A549 (cell line): ENCODE measurements around the gene CCDC137.

Experiments used
- BCL3 ChIP-seq: fragments of >200 bp; sonication (Bioruptor Twin); formaldehyde crosslinking; IDR thresholded peaks from 3 replicates; pipeline ENCODE4 v1.6.1; 2016
- BHLHE40 ChIP-seq: IDR thresholded peaks from 2 replicates; pipeline ENCODE4 v1.6.1; 2012; ENCODE audit warnings: low read depth, low read length, inconsistent platforms
- CBX8 ChIP-seq: fragments of 200-600 bp; sonication (generic); IDR thresholded peaks from 2 replicates; pipeline ENCODE4 v1.6.1; 2016
- CEBPB ChIP-seq, 2 experiments: fragments of >200 bp in 1 of 2; sonication (Bioruptor Twin) in 1 of 2; formaldehyde crosslinking in 1 of 2; IDR thresholded peaks; 2 replicates each; pipeline ENCODE4 v1.6.1; 2012 to 2016
- EP300 ChIP-seq, 2 experiments: fragments of >200 bp; sonication (Bioruptor Twin); formaldehyde crosslinking; IDR thresholded peaks; 2 replicates in 1 of 2; 3 replicates in 1 of 2; pipeline ENCODE4 v1.6.1; 2016 to 2017
- JUN ChIP-seq, 2 experiments: fragments of >200 bp; sonication (Bioruptor Twin); formaldehyde crosslinking; IDR thresholded peaks; 2 replicates in 1 of 2; 3 replicates in 1 of 2; pipeline ENCODE4 v1.6.1; 2016 to 2017
- KDM1A ChIP-seq: fragments of 200-600 bp; sonication (generic); IDR thresholded peaks from 2 replicates; pipeline ENCODE4 v1.6.1; 2016; ENCODE audit warnings: low read depth, mild to moderate bottlenecking
- MAZ ChIP-seq: fragments of 150-350 bp; IDR thresholded peaks from 2 replicates; pipeline ENCODE4 v1.6.1; 2014; ENCODE audit warnings: antibody characterized with exemption, low read depth, low read length, borderline replicate concordance
- POLR2A ChIP-seq: IDR thresholded peaks from 2 replicates; pipeline ENCODE4 v1.6.1; 2012; ENCODE audit warnings: mild to moderate bottlenecking, low read length
- REST ChIP-seq: fragments of 200-600 bp; sonication (generic); IDR thresholded peaks from 2 replicates; pipeline ENCODE4 v1.6.1; 2016; ENCODE audit warnings: antibody characterized with exemption, mild to moderate bottlenecking, moderate library complexity
- SREBF2 ChIP-seq: fragments of 450-650 bp; IDR thresholded peaks from 2 replicates; pipeline ENCODE4 v1.6.1; 2014; ENCODE audit warnings: mild to moderate bottlenecking, moderate library complexity
- ZNF302 ChIP-seq: fragments of 250-450 bp; sonication (Bioruptor Pico); IDR thresholded peaks from 2 replicates; pipeline ENCODE4 v1.9.0; 2021; ENCODE audit warnings: inconsistent platforms, mild to moderate bottlenecking, moderate library complexity
- TF ChIP-seq, protein P1 (sequence below): fragments of >200 bp; sonication (Bioruptor Twin); formaldehyde crosslinking; IDR thresholded peaks from 3 replicates; pipeline ENCODE4 v1.5.1; 2016
- TF ChIP-seq, protein P2 (sequence below): IDR thresholded peaks from 2 replicates; pipeline ENCODE4 v1.6.1; 2012

DNA sequence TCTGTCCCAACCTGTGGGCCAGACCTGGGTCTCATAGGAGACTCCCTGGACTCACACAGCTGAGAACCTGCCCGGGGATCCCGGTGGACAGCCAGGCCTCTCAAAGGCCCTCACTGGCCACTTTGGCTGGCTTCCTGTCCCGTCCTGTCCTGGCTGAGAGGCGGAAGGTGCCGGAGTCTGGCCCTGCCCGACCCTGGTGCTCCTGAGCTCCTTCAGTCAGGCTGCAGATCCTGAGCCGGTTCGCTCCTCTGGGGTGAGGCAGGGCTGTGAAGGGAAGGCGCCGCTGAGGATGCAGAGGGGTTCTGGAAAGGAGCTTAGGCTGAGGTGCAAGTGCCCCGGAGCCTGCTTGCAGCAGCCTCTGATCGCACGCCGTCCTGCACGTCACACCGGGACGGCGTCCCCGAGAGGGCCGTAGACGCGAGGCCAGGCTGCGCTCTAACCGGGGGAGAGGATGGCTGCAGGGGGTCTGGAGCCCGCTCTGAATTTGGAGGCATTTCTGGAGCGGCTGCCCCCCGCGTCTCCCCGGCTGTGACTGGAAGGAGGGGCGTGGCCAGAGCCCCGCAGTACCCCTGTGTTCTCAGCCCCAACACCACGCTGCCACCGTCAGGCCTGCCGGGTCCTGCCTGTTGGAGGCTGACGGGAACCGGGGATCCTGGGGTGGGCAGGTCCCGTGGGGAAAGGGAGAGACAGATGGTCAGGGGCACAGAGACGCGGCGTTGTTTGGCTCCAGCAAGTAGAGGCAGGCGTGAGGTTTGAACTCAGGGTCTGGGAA, 21.4 kb downstream of the CCDC137 start:
- TF ChIP-seq ZNF302 (CRISPR knock-in tag), result no peak
- no peak for TF ChIP-seq POLR2A
- TF ChIP-seq CEBPB (IDR thresholded peaks at IDR 0.05), result no peak
- TF ChIP-seq, protein P1, sequence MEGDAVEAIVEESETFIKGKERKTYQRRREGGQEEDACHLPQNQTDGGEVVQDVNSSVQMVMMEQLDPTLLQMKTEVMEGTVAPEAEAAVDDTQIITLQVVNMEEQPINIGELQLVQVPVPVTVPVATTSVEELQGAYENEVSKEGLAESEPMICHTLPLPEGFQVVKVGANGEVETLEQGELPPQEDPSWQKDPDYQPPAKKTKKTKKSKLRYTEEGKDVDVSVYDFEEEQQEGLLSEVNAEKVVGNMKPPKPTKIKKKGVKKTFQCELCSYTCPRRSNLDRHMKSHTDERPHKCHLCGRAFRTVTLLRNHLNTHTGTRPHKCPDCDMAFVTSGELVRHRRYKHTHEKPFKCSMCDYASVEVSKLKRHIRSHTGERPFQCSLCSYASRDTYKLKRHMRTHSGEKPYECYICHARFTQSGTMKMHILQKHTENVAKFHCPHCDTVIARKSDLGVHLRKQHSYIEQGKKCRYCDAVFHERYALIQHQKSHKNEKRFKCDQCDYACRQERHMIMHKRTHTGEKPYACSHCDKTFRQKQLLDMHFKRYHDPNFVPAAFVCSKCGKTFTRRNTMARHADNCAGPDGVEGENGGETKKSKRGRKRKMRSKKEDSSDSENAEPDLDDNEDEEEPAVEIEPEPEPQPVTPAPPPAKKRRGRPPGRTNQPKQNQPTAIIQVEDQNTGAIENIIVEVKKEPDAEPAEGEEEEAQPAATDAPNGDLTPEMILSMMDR, result no peak
- TF ChIP-seq MAZ, result no peak
- TF ChIP-seq BHLHE40, result no peak
- TF ChIP-seq, protein P2, sequence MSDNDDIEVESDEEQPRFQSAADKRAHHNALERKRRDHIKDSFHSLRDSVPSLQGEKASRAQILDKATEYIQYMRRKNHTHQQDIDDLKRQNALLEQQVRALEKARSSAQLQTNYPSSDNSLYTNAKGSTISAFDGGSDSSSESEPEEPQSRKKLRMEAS, result no peak
- no peak for TF ChIP-seq REST
- no peak for TF ChIP-seq KDM1A
- TF ChIP-seq SREBF2, result no peak
- no peak for TF ChIP-seq EP300 (IDR thresholded peaks at IDR 0.05)
- TF ChIP-seq BCL3, result no peak
- TF ChIP-seq JUN (IDR thresholded peaks at IDR 0.05), result no peak
- no peak for TF ChIP-seq CBX8
